Stimulated activated naive CD8-positive, alpha-beta T cell treated with anti-CD3 and anti-CD28 coated beads, Interleukin-15, amount 100 ng/mL, for 72 hours (primary cell): ENCODE measurements around the gene KIF26A.
"Not testable (repeated sequence)": the region's sequence is repeated elsewhere in the genome, so short reads cannot be mapped to it uniquely, and the experiment has no call there.

Source experiments
- ATAC-seq: fragments of 150-1000 bp; cut with Tn5 transposase; 2 replicates; pipeline ENCODE4 v1.10.0; 2021; ENCODE audit warnings: mild to moderate bottlenecking, moderate library complexity
- DNase-seq, 2 donors: peaks; one replicate each; pipeline ENCODE4 v3.0.0; 2021 to 2022
- H3K27ac Mint-ChIP-seq, 2 donors: one replicate each; pipeline ENCODE4 v1.8.0; 2022; ENCODE audit warnings: mild to moderate bottlenecking in 2 of 2, mixed read lengths in 2 of 2, moderate library complexity in 2 of 2
- H3K27me3 Mint-ChIP-seq: one replicate; pipeline ENCODE4 v1.8.0; 2022; ENCODE audit warnings: mixed read lengths
- H3K4me1 Mint-ChIP-seq: one replicate; pipeline ENCODE4 v1.8.0; 2022; ENCODE audit warnings: mild to moderate bottlenecking, mixed read lengths
- H3K4me3 Mint-ChIP-seq, 2 donors: one replicate each; pipeline ENCODE4 v1.8.0; 2022; ENCODE audit warnings: mild to moderate bottlenecking in 2 of 2, mixed read lengths in 2 of 2, moderate library complexity in 1 of 2
- H3K9me3 Mint-ChIP-seq, 2 donors: one replicate each; pipeline ENCODE4 v1.8.0; 2022; ENCODE audit warnings: mixed read lengths in 2 of 2

KIF26A gene

GRCh38 chr14:104199266-104199895, 61.0 kb downstream of the KIF26A start:
- Mint-ChIP-seq H3K4me1 (no peaks in the 10 kb centered on the region), H3K4me3 (no peak overlapping the region), H3K9me3 (no peaks in the 10 kb centered on the region), H3K27me3 (no peaks in the 10 kb centered on the region), H3K27ac (no peak overlapping the region)
- no peak for ATAC-seq
- no peak for DNase-seq

DNA sequence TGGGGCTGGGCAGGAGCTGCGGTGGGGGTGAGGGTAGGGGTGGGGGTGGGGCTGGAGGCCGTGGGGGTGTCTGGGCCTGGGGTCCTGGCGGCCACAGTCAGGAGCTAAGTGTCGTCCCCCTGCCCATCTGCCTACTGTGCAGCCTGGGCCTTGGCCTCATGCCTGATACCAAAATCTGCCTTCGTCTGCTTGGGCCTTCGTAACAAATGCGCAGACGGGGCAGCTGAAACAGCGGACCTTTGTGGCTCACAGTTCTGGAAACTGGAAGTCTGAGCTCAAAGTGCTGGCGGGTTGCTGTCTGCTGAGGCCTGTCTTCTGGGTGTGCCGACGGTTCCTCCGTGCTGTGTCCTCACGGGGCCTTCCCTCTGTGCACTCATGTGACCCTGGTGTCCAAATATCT, 61.7 kb downstream of the KIF26A start:
- Mint-ChIP-seq H3K27me3 (no peaks in the 10 kb centered on the region), H3K27ac (no peak overlapping the region), H3K4me1 (no peaks in the 10 kb centered on the region), H3K4me3 (no peak overlapping the region), H3K9me3 (no peaks in the 10 kb centered on the region)
- DNase-seq (no peak), ATAC-seq (no peak)

GRCh38 chr14:104200591-104200990, 62.2 kb downstream of the KIF26A start:
- no peaks in the 10 kb centered on the region for H3K27me3 Mint-ChIP-seq
- H3K9me3 Mint-ChIP-seq, result no peaks in the 10 kb centered on the region
- no peak overlapping the region for H3K27ac Mint-ChIP-seq
- no peak for DNase-seq
- no peak overlapping the region for H3K4me3 Mint-ChIP-seq
- no peaks in the 10 kb centered on the region for H3K4me1 Mint-ChIP-seq
- no peak for ATAC-seq

- no peak overlapping the region for H3K4me3 Mint-ChIP-seq
- no peak for ATAC-seq
- DNase-seq, result no peak
- H3K9me3 Mint-ChIP-seq, result no peaks in the 10 kb centered on the region
- no peak overlapping the region for H3K27ac Mint-ChIP-seq
- no peaks in the 10 kb centered on the region for H3K27me3 Mint-ChIP-seq
- no peaks in the 10 kb centered on the region for H3K4me1 Mint-ChIP-seq
These were observed 62.7 kb downstream of the KIF26A start for GRCh38 chr14:104201063-104201462.

GRCh38 chr14:104201496-104201895, 63.1 kb downstream of the KIF26A start:
- Mint-ChIP-seq H3K27ac (no peak overlapping the region), H3K27me3 (no peaks in the 10 kb centered on the region)

GRCh38 chr14:104202259-104203070, 64.1 kb downstream of the KIF26A start:
- DNase-seq (no peak), ATAC-seq (no peak)
- Mint-ChIP-seq H3K27ac (no peak overlapping the region), H3K4me3 (no peak overlapping the region), H3K9me3 (no peaks in the 10 kb centered on the region), H3K27me3 (no peaks in the 10 kb centered on the region), H3K4me1 (no peaks in the 10 kb centered on the region)

More at GRCh38 chr14:104201496-104201895, 63.1 kb downstream of the KIF26A start:
- Mint-ChIP-seq H3K4me3 (no peak overlapping the region), H3K9me3 (no peaks in the 10 kb centered on the region), H3K4me1 (no peaks in the 10 kb centered on the region)
- no peak for DNase-seq
- ATAC-seq, result no peak

GRCh38 chr14:104203071-104203425, 64.7 kb downstream of the KIF26A start:
- no peaks in the 10 kb centered on the region for H3K4me1 Mint-ChIP-seq
- no peaks in the 10 kb centered on the region for H3K27me3 Mint-ChIP-seq
- H3K4me3 Mint-ChIP-seq, result no peak overlapping the region

DNA sequence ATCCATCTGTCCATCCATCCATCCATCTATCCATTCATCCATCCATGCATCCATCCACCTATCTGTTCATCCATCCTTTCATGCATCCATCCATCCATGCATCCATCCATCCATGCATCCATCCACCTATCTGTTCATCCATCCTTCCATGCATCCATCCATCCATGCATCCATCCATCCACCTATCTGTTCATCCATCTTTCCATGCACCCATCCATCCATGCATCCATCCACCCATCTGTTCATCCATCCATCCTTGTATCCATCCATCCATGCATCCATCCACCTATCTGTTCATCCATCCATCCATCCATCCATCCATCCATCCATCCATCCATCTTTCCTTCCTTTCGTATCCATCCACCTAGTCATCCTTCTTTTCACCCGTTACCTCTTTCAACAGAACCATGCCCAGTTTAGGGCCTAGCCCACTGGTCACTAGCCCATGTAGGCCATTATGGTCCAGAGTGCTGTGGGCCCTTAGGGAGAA, 66.3 kb downstream of the KIF26A start:
- H3K9me3 Mint-ChIP-seq, result no peaks in the 10 kb centered on the region
- H3K27me3 Mint-ChIP-seq, result no peaks in the 10 kb centered on the region
- no peak overlapping the region for H3K4me3 Mint-ChIP-seq
- no peak for ATAC-seq
- DNase-seq, result no peak
- no peaks in the 10 kb centered on the region for H3K4me1 Mint-ChIP-seq
- no peak overlapping the region for H3K27ac Mint-ChIP-seq

More at GRCh38 chr14:104203071-104203425, 64.7 kb downstream of the KIF26A start:
- DNase-seq, result no peak
- Mint-ChIP-seq H3K9me3 (no peaks in the 10 kb centered on the region), H3K27ac (no peak overlapping the region)
- ATAC-seq, result no peak

DNA sequence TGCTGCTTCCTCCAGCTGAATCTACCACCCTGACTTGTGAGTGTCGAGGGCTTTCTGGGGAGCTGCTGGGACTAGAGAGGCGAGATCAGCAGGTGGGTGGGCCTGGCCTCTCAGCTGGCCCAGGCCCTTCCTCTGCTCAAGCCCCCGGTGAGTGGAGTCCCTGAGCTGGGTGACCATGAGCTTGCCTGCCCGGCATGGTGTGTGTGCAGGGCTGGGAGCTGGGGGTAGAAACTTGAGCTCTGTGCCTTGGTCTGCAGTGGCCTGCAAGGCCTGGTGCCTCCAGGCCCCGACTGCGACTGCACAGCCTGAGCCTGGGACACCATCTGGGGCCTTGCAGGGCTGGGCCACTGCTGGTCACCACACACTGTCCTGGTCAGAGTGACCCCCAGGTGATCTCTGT, 67.4 kb downstream of the KIF26A start:
- ATAC-seq (no peak), DNase-seq (no peak)
- no peaks in the 10 kb centered on the region for H3K9me3 Mint-ChIP-seq
- no peak overlapping the region for H3K27ac Mint-ChIP-seq
- H3K4me1 Mint-ChIP-seq, result no peaks in the 10 kb centered on the region
- no peak overlapping the region for H3K4me3 Mint-ChIP-seq
- peaks cover 7% of the 10 kb centered on the region for H3K27me3 Mint-ChIP-seq

GRCh38 chr14:104206281-104206904, 68.0 kb downstream of the KIF26A start:
- peaks cover 11% of the 10 kb centered on the region for H3K27me3 Mint-ChIP-seq
- ATAC-seq, result no peak
- H3K9me3 Mint-ChIP-seq, result no peaks in the 10 kb centered on the region
- H3K4me1 Mint-ChIP-seq, result no peaks in the 10 kb centered on the region
- no peak for DNase-seq
- H3K27ac Mint-ChIP-seq, result peak overlapping the region; percentile 1
- H3K4me3 Mint-ChIP-seq, result no peak overlapping the region

- no peak for DNase-seq
- no peak for ATAC-seq
- H3K27ac Mint-ChIP-seq, result no peak overlapping the region
- H3K27me3 Mint-ChIP-seq, result peaks cover 21% of the 10 kb centered on the region
- H3K9me3 Mint-ChIP-seq, result no peaks in the 10 kb centered on the region
- H3K4me1 Mint-ChIP-seq, result no peaks in the 10 kb centered on the region
- H3K4me3 Mint-ChIP-seq, result no peak overlapping the region
These were observed 69.0 kb downstream of the KIF26A start for GRCh38 chr14:104207142-104208014.

DNA sequence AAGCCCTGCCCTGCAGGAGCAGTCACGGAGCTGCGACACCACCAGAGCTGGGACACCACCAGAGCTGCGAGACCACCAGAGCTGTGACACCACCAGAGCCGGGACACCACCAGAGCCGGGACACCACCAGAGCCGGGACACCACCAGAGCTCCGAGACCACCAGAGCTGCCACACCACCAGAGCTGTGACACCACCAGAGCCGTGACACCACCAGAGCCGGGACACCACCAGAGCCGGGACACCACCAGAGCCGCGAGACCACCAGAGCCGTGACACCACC, 69.6 kb downstream of the KIF26A start:
- H3K27me3 Mint-ChIP-seq, result peaks cover 21% of the 10 kb centered on the region
- H3K4me1 Mint-ChIP-seq, H3K27ac Mint-ChIP-seq, ATAC-seq, DNase-seq, H3K9me3 Mint-ChIP-seq, H3K4me3 Mint-ChIP-seq: not testable (repeated sequence)

DNA sequence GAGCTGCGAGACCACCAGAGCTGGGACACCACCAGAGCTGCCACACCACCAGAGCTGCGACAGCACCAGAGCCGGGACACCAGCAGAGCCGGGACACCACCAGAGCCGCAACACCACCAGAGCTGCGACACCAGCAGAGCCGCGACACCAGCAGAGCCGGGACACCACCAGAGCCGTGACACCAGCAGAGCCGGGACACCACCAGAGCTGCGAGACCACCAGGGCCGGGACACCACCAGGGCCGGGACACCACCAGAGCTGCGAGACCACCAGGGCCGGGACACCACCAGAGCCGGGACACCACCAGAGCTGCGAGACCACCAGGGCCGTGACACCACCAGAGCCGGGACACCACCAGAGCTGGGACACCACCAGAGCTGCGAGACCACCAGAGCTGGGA, 69.9 kb downstream of the KIF26A start:
- DNase-seq, H3K27ac Mint-ChIP-seq, H3K4me1 Mint-ChIP-seq, H3K4me3 Mint-ChIP-seq, H3K9me3 Mint-ChIP-seq, ATAC-seq: not testable (repeated sequence)
- H3K27me3 Mint-ChIP-seq, result peaks cover 21% of the 10 kb centered on the region

- H3K4me3 Mint-ChIP-seq, H3K27ac Mint-ChIP-seq, ATAC-seq: not testable (repeated sequence)
These were observed 70.7 kb downstream of the KIF26A start for GRCh38 chr14:104209071-104209470.

DNA sequence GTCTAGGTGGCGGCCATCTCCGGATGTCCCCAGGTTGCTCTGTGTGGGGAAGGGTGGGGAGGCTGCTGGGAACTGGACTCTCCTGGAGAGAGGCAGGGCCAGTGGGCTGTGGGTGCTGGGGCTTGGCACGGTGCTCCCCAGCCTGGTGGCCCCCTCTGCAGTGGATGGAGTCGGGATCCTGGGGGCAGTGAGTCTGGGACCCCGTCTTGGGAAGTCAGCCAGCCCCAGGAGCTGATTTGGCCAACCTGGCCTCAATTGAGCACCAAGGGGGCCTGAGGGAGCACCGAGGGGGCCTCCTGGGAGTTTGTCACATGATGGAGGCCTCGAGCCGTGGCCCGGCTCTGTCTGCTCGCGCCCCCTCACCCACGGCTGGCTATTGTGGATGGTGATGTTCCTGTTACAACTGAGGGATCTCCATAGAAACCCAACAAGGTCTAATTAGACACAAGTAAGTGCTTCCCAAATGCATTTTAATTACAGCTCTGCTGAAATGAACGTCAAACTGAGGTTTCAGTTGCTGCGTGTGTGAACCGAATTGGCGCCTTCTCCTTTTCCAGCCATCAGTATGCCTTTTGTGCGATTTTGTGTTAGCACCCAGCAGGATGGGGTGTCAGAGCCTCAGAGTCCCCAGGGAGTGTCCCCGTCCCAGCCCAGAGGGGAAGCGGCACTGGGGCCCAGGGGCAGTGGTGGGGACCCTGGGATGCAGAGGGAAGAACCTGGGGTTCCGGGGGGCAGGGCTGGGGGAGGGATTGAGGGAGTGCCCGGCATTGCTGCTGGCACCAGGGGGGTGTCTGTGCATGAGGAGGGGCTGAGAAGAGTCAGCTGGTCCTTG, 71.8 kb downstream of the KIF26A start:
- DNase-seq (no peak), ATAC-seq (no peak)
- Mint-ChIP-seq H3K4me1 (no peaks in the 10 kb centered on the region), H3K27me3 (peaks cover 21% of the 10 kb centered on the region), H3K4me3 (no peak overlapping the region), H3K27ac (no peak overlapping the region), H3K9me3 (no peaks in the 10 kb centered on the region)

More at GRCh38 chr14:104209071-104209470, 70.7 kb downstream of the KIF26A start:
- not testable (repeated sequence) for H3K9me3 Mint-ChIP-seq, H3K4me1 Mint-ChIP-seq, DNase-seq
- peaks cover 21% of the 10 kb centered on the region for H3K27me3 Mint-ChIP-seq
